Activated CD8-positive, alpha-beta memory T cell treated with anti-CD3 and anti-CD28 coated beads, Interleukin-2, amount 10 ng/mL, durations not matched to agents 7 days and 5 days (primary cell): ENCODE measurements around the gene RGL1. TPM values are rescaled to one million over a fixed set of nuclear protein-coding genes. Genes with fewer than 3 reads are reported as not detected.

Experiments used
- ATAC-seq: fragments of 150-1000 bp; cut with Tn5 transposase; one replicate; pipeline ENCODE4 v1.10.0; 2021; ENCODE audit warnings: moderate library complexity
- CTCF ChIA-PET: fragments of 350-600 bp; sonication (Branson Sonifier 250); formaldehyde crosslinking; loops from one replicate; lab custom pipeline; 2021; ENCODE audit warnings: antibody characterized with exemption; lab: Charles Lee
- DNase-seq: peaks from one replicate; pipeline ENCODE4 v3.0.0-alpha.2; 2020
- H3K27ac Mint-ChIP-seq: one replicate; pipeline ENCODE4 v1.8.0; 2021; ENCODE audit warnings: mild to moderate bottlenecking, mixed read lengths
- H3K27me3 Mint-ChIP-seq: one replicate; pipeline ENCODE4 v1.8.0; 2021; ENCODE audit warnings: mixed read lengths
- H3K36me3 Mint-ChIP-seq: one replicate; pipeline ENCODE4 v1.8.0; 2021; ENCODE audit warnings: mild to moderate bottlenecking, mixed read lengths
- H3K4me1 Mint-ChIP-seq: one replicate; pipeline ENCODE4 v1.8.0; 2021; ENCODE audit warnings: mixed read lengths
- H3K4me3 Mint-ChIP-seq: one replicate; pipeline ENCODE4 v1.8.0; 2021; ENCODE audit warnings: mild to moderate bottlenecking, moderate library complexity, mixed read lengths
- H3K9me3 Mint-ChIP-seq: one replicate; pipeline ENCODE4 v1.8.0; 2022; ENCODE audit warnings: low read depth, mixed read lengths
- total RNA-seq, 2 experiments: library from RNA; stranded (reverse); gene quantifications; one replicate each; pipeline ENCODE4 v1.2.3, GENCODE V29; 2021

Gene RGL1
- total RNA-seq, 2 experiments from 2014 or later: 2.0 to 2.9 TPM

GRCh38 chr1:183896466-183897048 lies 91.6 kb downstream of the RGL1 start:
- H3K36me3 Mint-ChIP-seq: peaks cover 2% of the 10 kb centered on the region
- no peak overlapping the region for H3K27ac Mint-ChIP-seq
- H3K9me3 Mint-ChIP-seq: no peaks in the 10 kb centered on the region
- H3K27me3 Mint-ChIP-seq: no peaks in the 10 kb centered on the region
- ATAC-seq (peak; percentile 12), DNase-seq (no peak)
- H3K4me1 Mint-ChIP-seq: peaks cover 12% of the 10 kb centered on the region
- no peak overlapping the region for H3K4me3 Mint-ChIP-seq
- CTCF ChIA-PET: interaction anchor here (1.3 to 3.5 kb wide), 2 partner anchors 8 to 19 kb away, joined by 3 to 15 read pairs; no protein-coding TSS in a partner anchor

DNA sequence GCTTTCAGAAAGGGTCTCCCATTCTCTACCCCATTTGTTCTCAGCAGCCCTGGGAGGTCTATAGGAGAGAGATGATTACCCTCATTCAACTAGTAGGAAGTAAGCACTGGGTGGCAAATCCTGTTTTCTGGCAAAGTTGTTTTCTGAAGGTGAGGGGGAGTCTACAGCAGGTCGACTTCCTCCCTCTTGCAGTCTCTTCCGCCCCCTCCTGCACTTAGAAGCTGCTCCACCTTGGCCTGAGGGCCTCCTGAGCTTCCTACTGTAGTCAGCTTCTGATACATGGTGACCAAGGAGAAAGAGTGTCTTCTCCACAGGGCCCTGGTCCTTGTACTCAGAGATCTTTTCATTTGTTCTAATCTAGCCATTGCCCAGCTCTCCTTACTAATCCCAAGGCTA lies 93.1 kb downstream of the RGL1 start:
- Mint-ChIP-seq H3K27me3 (no peaks in the 10 kb centered on the region), H3K36me3 (peaks cover 4% of the 10 kb centered on the region), H3K4me1 (peaks cover 15% of the 10 kb centered on the region), H3K27ac (no peak overlapping the region), H3K9me3 (no peaks in the 10 kb centered on the region), H3K4me3 (no peak overlapping the region)
- DNase-seq (no peak), ATAC-seq (no peak)
- CTCF ChIA-PET: interaction anchor here (1.0 to 3.5 kb wide), 2 partner anchors 18 to 766 kb away, joined by 3 to 15 read pairs; no protein-coding TSS in a partner anchor

DNA sequence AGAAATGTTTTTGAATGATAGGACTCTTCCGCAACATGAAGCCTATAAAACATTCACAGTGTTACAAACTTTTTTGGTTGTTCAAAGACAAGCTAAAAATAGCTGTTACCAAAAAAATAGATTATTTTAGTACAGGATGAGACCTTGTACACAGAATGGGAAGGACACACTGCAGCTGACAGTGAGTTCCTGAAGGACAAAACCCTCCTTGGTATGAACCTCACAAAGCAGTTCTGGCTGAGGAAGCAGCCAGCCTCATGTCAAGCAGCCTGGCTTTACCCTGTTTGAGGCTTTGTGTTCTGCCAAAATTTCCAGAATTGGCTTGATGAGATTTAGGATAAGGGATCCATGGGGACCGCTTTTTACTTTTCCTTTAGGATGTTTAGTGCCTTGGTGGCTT lies 93.7 kb downstream of the RGL1 start:
- H3K9me3 Mint-ChIP-seq: no peaks in the 10 kb centered on the region
- H3K4me3 Mint-ChIP-seq: no peak overlapping the region
- H3K27me3 Mint-ChIP-seq: no peaks in the 10 kb centered on the region
- no peak overlapping the region for H3K27ac Mint-ChIP-seq
- H3K36me3 Mint-ChIP-seq: peaks cover 4% of the 10 kb centered on the region
- DNase-seq (no peak), ATAC-seq (no peak)
- CTCF ChIA-PET: interaction anchor here (3.5 kb wide), 1 partner anchor 17 kb away, joined by 15 read pairs; no protein-coding TSS in a partner anchor
- H3K4me1 Mint-ChIP-seq: peaks cover 15% of the 10 kb centered on the region

- Mint-ChIP-seq H3K27me3 (no peaks in the 10 kb centered on the region), H3K4me1 (peaks cover 7% of the 10 kb centered on the region), H3K4me3 (no peak overlapping the region), H3K9me3 (no peaks in the 10 kb centered on the region), H3K36me3 (peaks cover 4% of the 10 kb centered on the region), H3K27ac (no peak overlapping the region)
- ATAC-seq (no peak), DNase-seq (no peak)
- CTCF ChIA-PET: interaction anchor here (1.1 kb wide), 1 partner anchor 14 kb away, joined by 3 read pairs; no protein-coding TSS in a partner anchor
Measured at GRCh38 chr1:183901748-183902330, 96.9 kb downstream of the RGL1 start.

DNA sequence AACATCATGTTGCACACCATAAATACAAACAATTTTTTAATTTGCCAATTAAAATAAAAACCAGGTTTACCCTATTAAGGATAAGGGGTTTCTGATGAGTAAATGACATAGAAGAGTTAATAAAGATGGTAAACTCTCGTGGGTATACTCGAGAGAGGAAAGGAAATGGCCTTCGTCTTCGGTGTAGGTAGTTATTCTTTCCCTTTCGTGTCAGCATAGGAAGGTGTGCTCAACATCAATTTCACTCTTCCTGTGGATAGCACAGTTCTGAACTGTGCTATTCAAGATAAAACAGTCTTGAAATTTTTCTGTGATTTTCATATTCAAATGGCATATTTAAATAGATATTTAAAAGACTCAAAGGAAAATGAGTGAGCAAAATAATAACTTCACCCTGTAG lies 98.2 kb downstream of the RGL1 start:
- Mint-ChIP-seq H3K9me3 (no peaks in the 10 kb centered on the region), H3K4me3 (no peak overlapping the region), H3K4me1 (peaks cover 4% of the 10 kb centered on the region), H3K27ac (no peak overlapping the region), H3K36me3 (peaks cover 4% of the 10 kb centered on the region), H3K27me3 (no peaks in the 10 kb centered on the region)
- DNase-seq: no peak
- ATAC-seq: no peak
- CTCF ChIA-PET: interaction anchor here (1.4 kb wide), 1 partner anchor 17 kb away, joined by 3 read pairs; no protein-coding TSS in a partner anchor

- ATAC-seq: no peak
- CTCF ChIA-PET: interaction anchor here (4.9 kb wide), 1 partner anchor 10 kb away, joined by 22 read pairs; no protein-coding TSS in a partner anchor
Measured at GRCh38 chr1:183905508-183906113, 100.7 kb downstream of the RGL1 start.

GRCh38 chr1:183907070-183907469 lies 102.2 kb downstream of the RGL1 start:
- Mint-ChIP-seq H3K27me3 (no peaks in the 10 kb centered on the region), H3K4me1 (peaks cover 20% of the 10 kb centered on the region), H3K27ac (no peak overlapping the region), H3K36me3 (peaks cover 11% of the 10 kb centered on the region), H3K4me3 (no peak overlapping the region), H3K9me3 (no peaks in the 10 kb centered on the region)
- DNase-seq: no peak
- CTCF ChIA-PET: interaction anchor here (0.6 to 4.9 kb wide), 2 partner anchors 9 to 936 kb away, joined by 3 to 22 read pairs; no protein-coding TSS in a partner anchor
- ATAC-seq: no peak

More at GRCh38 chr1:183905508-183906113, 100.7 kb downstream of the RGL1 start:
- Mint-ChIP-seq H3K27ac (no peak overlapping the region), H3K4me1 (peaks cover 19% of the 10 kb centered on the region), H3K36me3 (peaks cover 13% of the 10 kb centered on the region), H3K9me3 (no peaks in the 10 kb centered on the region), H3K27me3 (no peaks in the 10 kb centered on the region), H3K4me3 (no peak overlapping the region)
- DNase-seq: no peak

- Mint-ChIP-seq H3K36me3 (peaks cover 18% of the 10 kb centered on the region), H3K27me3 (no peaks in the 10 kb centered on the region), H3K4me3 (no peak overlapping the region), H3K9me3 (no peaks in the 10 kb centered on the region), H3K27ac (no peak overlapping the region), H3K4me1 (peaks cover 23% of the 10 kb centered on the region)
- CTCF ChIA-PET: interaction anchor here (4.9 kb wide), 1 partner anchor 8 kb away, joined by 22 read pairs; no protein-coding TSS in a partner anchor
- ATAC-seq (no peak), DNase-seq (no peak)
Measured at GRCh38 chr1:183908079-183908478, 103.2 kb downstream of the RGL1 start.

DNA sequence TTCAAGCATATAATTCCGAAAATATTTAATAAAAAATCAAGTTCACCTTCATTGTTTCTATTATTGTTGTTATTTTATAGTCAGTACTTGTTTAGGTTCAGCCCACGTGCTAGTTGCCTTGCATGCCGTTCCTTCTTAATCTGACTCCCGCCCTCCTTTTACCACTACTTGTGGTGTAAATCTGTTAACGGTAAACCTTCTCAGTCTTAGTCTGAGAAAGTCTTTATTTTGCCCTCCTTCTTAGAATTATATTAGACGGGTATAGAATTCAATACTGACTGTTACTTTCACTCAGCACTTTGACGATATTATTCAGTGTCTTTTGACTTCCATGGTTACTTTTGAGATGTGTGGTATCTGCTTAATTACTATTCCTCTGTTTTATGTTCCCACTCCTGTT lies 104.8 kb downstream of the RGL1 start:
- H3K4me3 Mint-ChIP-seq: no peak overlapping the region
- no peaks in the 10 kb centered on the region for H3K9me3 Mint-ChIP-seq
- no peak for ATAC-seq
- no peak for DNase-seq
- H3K4me1 Mint-ChIP-seq: peaks cover 23% of the 10 kb centered on the region
- no peak overlapping the region for H3K27ac Mint-ChIP-seq
- no peaks in the 10 kb centered on the region for H3K27me3 Mint-ChIP-seq
- CTCF ChIA-PET: no interaction called here
- H3K36me3 Mint-ChIP-seq: peaks cover 18% of the 10 kb centered on the region

DNA sequence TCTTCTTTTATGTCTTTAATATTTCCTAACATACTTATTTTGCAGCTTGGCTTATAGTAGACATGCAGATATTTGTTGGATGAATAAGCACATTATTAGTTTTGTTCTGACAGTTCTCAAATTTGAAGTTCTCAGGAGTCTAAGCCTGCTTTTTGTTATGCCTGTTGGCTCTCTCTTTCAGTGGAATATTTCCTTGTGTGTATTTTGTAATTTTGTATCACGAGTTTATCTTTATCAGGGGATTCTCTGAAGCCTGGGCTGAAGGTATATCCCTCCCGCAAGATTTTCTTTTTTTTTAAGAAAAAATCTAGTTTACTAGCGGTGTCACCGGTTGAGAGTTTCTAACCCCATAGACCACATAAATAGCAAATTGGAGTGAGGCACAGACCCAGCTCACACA lies 105.9 kb downstream of the RGL1 start:
- CTCF ChIA-PET: interaction anchor here (1.5 kb wide), 2 partner anchors 10 to 256 kb away, joined by 3 to 4 read pairs; no protein-coding TSS in a partner anchor
- no peak for DNase-seq
- Mint-ChIP-seq H3K36me3 (peaks cover 18% of the 10 kb centered on the region), H3K4me1 (peaks cover 27% of the 10 kb centered on the region), H3K27me3 (peaks cover 3% of the 10 kb centered on the region), H3K4me3 (no peak overlapping the region), H3K9me3 (no peaks in the 10 kb centered on the region), H3K27ac (no peak overlapping the region)
- no peak for ATAC-seq

GRCh38 chr1:183911285-183911684 lies 106.4 kb downstream of the RGL1 start:
- H3K9me3 Mint-ChIP-seq: no peaks in the 10 kb centered on the region
- CTCF ChIA-PET: interaction anchor here (1.5 kb wide), 2 partner anchors 9 to 256 kb away, joined by 3 to 4 read pairs; no protein-coding TSS in a partner anchor
- peaks cover 31% of the 10 kb centered on the region for H3K4me1 Mint-ChIP-seq
- ATAC-seq (no peak), DNase-seq (no peak)
- peaks cover 18% of the 10 kb centered on the region for H3K36me3 Mint-ChIP-seq
- H3K27ac Mint-ChIP-seq: no peak overlapping the region
- peaks cover 3% of the 10 kb centered on the region for H3K27me3 Mint-ChIP-seq
- no peak overlapping the region for H3K4me3 Mint-ChIP-seq

- no peaks in the 10 kb centered on the region for H3K9me3 Mint-ChIP-seq
- H3K27ac Mint-ChIP-seq: no peak overlapping the region
- DNase-seq (no peak), ATAC-seq (no peak)
- CTCF ChIA-PET: interaction anchor here (1.5 to 5.9 kb wide), 2 partner anchors 8 to 258 kb away, joined by 4 to 104 read pairs; partner anchors contain the start of gene APOBEC4
- peaks cover 3% of the 10 kb centered on the region for H3K27me3 Mint-ChIP-seq
- H3K4me1 Mint-ChIP-seq: peaks cover 35% of the 10 kb centered on the region
- H3K4me3 Mint-ChIP-seq: no peak overlapping the region
- peaks cover 18% of the 10 kb centered on the region for H3K36me3 Mint-ChIP-seq
Measured at GRCh38 chr1:183912265-183912886, 107.5 kb downstream of the RGL1 start.

DNA sequence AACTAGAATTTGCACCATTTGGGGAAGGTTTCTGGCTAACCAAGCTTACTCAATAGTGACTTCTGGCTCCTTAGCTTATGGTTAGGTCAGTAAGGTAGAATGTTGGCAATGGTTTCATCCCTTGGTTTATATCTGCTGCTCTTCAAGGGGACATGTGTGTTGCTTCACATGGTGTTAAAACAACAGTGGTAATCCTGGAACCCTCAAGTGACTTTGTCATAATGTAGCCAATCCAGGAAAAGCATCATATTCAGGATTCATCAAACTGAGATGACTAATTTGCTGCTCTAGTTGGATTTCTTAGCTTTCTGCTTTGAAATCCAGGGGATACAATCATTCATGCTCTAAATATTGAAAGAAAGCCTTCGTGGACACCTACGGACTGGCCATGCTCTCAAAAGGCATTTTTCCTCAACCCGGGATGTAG lies 108.7 kb downstream of the RGL1 start:
- Mint-ChIP-seq H3K4me1 (peaks cover 38% of the 10 kb centered on the region), H3K27me3 (peaks cover 3% of the 10 kb centered on the region)

More for the DNA sequence above, 108.7 kb downstream of the RGL1 start:
- no peak overlapping the region for H3K4me3 Mint-ChIP-seq
- ATAC-seq (no peak), DNase-seq (no peak)
- no peaks in the 10 kb centered on the region for H3K9me3 Mint-ChIP-seq
- peaks cover 14% of the 10 kb centered on the region for H3K36me3 Mint-ChIP-seq
- CTCF ChIA-PET: interaction anchor here (5.1 to 5.9 kb wide), 2 partner anchors 228 to 259 kb away, joined by 34 to 104 read pairs; partner anchors contain the start of gene APOBEC4
- H3K27ac Mint-ChIP-seq: no peak overlapping the region
